GM18519 (cell line): ENCODE results near the gene ZFYVE28.
"Not testable (repeated sequence)": the region's sequence is repeated elsewhere in the genome, so short reads cannot be mapped to it uniquely, and the experiment has no call there.

Source experiments
- ATAC-seq: cut with Tn5 transposase; IDR thresholded peaks from one replicate; pipeline ENCODE4 v1.9.1; 2021; ENCODE audit warnings: mild to moderate bottlenecking, moderate library complexity; ENCODE audit not compliant: unreplicated experiment, low FRiP score

ZFYVE28 gene

DNA sequence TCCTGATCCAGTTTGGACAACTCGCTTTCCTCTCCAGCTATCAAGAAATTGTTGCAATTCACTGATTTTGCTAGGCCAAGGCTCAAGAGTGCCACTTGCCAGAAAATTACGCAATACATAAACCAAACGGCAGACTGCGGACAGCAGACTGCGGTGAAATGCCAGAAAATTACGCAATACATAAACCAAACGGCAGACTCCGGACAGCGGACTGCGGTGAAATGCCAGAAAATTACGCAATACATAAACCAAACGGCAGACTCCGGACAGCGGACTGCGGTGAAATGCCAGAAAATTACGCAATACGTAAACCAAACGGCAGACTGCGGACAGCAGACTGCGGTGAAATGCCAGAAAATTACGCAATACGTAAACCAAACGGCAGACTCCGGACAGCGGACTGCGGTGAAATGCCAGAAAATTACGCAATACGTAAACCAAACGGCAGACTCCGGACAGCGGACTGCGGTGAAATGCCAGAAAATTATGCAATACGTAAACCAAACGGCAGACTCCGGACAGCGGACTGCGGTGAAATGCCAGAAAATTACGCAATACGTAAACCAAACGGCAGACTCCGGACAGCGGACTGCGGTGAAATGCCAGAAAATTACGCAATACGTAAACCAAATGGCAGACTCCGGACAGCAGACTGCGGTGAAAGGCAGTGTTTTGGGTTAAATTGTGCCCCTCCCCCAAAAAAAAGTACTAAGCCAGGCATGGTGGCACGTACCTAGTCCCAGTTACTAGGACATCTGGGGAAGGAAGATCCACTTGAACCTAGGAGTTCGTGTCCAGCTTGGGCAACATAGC lies 11.7 kb upstream of the ZFYVE28 start:
- not testable (repeated sequence) for ATAC-seq

DNA sequence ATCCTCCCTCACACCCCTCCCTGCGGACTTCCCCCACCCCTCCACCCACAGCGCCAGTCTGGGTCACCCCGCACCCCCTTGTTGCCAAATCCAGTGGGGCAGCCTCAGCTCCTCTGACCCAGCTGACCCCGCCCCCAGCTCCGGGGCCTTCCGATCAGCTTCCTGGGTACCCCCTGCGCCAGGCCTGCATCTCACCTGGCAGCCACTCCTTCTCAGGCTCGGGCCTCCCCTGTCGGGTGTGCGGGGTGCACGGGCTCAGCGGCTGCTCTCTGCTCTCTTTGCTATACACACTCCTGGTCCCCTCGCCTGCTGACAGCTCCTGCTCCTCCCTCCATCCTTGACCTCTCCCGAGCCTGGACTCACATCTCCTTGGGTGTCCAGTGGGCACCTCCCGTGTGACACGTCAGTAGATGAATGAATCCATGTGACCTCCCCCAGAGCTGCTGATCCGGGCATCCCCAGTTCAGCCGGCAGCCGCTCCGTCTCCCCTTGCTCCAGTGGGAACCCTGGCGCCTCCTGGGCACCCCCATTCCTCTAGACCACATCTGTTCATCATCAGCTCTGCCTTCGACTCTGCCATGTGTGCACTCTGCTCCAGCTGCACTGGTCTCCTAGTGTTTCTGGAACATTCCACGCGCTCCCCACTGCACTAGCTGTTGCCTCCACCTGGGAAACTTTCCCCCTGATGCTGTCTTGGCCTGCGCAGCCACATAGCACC lies 10.2 kb upstream of the ZFYVE28 start:
- ATAC-seq, result no peak

DNA sequence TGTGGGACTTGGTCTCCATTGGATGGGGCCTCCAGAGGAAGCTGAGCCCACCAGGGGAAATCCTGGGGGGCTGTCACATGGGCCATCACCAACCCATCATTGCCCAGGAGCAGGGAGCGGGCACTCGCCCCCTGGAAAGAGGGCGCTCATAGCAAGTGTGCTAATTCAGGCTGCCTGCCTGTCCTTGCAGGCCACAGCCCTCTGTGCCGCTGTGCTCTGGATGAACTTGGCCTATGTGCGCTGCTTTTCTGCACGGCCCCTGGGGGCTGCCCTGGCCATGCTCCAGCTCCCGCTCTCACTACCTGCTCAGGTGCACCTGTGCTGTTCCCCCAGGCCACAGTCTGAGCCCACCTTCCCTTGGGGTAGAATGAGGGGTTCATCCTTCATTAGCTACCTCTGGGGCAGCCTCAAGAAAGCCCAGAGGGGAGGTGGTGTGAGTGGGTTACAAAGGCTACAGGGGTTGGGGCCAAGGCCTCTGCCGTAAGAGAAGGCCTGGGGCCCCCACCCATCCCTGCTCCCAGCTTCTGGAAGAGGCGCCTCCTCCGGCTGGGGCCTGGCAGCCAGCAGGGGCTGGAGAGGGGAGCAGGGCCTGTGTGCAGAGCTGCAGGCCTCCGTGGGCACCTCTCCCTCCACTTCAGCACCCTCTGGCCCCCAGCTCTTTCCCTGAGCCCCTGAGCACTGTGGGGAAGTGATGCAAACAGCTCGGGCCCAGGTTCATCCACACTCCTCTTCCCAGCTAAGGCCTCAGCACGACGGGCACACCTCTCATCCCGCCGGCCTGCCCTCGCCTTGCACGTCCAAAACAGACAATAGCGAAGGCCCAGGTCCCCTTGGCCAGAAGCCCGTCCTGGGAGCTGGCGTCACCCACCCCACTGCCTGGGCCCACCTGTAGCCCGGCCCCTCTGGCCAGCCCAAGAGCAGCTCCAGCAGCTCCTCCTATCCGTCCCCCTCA lies 9.2 kb upstream of the ZFYVE28 start:
- ATAC-seq, result no peak

DNA sequence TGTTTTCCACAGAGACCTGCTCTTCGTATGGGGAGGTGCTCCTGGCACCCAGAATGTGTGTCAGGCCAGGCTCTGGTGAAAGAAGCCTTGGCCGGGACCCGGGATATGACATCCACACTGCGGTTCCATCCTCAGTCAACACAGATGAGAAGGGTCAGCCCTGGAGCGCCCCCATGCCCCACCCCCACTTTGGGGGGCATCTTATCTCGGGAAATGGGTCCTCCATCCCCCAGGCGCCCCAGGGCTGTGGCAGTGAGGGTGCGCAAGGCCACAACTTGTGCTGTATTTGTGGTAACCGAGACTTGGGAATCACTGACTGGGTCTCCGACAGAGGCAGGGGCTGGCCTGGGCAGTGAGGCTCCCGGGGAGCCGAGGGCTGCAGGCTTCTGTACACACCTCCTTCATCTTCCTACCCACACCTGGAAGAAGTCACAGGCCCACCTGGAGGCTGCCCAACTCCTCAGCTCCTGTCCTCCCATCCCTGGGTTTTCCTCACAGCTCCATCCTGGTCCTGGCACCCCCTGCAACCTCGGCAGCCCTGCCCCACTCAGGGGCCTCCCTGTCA lies 8.3 kb upstream of the ZFYVE28 start:
- no peak for ATAC-seq

DNA sequence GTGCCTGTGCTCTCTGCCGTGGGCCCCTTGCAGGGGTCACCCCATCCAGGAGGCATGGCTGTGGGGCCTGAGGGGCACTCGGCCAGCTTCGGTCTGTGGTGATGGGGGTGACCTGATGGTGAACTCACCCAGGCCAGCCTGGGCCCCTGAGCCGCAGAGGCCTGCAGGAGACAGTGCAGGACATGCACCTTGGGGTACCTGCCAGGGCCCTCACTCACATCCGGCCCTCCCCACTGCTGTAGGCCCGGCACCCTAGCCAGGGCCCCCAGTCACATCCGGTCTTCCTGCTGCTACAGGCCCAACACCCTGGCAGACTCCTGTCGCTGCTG lies 7.6 kb upstream of the ZFYVE28 start:
- ATAC-seq, result no peak

DNA sequence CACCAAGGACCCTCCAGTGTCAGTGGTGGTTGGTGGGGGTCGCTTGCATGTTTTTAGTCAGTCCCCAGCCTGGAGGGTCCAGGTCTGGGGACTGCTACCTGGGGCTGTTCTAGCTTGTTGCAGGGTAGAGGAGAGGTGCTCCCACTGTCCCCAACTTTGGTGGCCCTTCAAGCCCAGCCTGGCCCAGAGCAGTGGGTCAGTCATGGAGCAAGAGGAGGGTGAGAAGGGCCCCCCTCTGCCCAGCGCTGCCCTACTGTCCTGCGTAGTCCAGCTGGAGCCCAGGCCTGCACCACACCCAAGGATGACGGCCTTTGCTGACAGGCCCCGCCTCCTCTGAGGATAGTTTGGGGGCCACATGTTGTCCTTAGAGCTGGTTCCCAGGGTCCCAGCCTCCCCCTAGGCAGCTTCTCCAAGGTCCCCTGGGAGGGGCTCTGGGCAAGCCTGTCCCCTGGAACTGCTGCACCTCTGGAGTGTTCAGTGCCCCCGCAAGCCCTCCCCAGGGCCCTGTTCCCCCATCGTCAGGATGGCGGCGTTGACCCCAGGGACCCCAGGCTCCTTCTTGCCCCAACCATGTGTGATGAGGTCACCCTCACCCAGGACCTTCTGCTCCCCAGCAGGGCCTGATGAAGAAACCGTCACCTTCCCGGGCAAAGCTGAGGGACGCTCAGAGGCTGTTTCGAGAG lies 7.1 kb upstream of the ZFYVE28 start:
- ATAC-seq, result no peak

DNA sequence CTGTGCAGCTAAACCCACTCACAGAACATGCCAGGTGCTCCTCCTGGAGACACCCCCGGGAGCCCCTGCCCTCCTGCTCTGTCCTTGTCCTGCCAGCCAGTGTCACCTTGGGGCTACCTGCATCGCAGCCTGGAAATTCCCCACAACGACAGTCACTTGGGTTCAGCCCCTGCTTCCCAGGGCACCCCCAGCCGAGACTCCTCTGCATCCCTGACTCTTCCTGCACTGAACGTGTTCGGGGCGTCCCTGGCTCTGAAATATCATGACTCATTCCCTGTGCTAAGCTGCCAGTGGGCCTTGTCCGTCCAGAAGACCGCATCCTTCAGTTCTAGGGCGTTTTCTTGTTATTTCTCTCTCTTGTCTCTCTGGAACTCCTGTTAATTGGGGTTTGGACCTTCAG lies 6.1 kb upstream of the ZFYVE28 start:
- ATAC-seq, result no peak

DNA sequence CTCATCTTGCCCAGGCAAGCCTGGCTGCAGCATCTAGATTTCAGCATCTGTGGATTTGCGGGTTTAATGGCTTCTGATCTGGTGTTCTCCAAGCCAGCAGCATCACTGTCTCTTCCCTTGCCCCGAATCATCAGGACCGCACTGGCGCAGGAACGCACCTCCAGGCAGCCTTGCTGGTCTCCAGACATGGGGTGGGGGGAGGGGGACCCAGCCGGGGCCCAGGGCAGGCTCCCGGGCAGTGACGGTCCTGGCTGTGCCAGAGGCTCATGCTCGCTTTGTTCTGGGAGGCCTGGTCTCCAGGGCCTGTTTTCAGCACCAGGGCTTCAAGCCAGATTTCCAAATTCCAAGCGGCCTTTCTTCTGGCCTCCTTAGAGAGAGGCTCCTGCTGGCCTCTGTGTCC lies 5.2 kb upstream of the ZFYVE28 start:
- no peak for ATAC-seq

DNA sequence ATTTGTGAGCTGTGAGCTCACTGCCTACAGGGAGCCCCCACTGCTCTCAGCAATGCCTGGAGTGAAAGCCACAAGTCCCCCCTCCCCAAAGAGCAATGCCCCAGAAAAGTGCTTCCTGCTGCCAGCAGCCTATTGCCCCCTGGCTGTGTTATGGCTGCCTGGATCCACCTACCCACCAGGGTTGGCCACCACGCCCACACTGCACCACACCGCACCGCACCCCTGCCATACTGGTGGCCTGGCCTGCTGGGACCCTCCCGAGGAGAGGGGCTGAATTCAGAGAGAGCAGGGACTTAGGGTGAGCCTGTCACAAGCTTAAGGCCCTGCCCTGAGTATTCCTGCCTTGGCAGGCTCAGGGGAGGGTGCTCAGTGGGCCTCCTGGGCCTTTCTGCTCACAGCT lies 4.6 kb upstream of the ZFYVE28 start:
- no peak for ATAC-seq

DNA sequence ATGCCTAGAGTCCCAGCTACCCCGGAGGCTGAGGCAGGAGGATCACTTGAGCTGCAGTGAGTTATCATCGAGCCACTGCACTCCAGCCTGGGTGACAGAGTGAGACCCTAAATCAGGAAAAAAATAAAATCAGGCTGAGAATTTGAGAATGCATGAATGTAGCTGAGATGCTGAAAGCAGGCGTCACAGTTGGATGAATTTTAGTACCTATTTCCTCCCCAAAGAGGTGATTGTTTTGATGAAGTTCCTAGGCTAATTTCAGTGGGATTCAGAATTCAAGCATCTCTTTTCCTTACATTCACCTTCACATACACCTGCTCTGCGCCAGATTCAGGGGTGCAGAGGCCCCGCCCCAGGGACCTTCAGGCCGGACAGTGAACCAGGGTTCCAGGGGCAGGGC lies 3.5 kb upstream of the ZFYVE28 start:
- no peak for ATAC-seq

DNA sequence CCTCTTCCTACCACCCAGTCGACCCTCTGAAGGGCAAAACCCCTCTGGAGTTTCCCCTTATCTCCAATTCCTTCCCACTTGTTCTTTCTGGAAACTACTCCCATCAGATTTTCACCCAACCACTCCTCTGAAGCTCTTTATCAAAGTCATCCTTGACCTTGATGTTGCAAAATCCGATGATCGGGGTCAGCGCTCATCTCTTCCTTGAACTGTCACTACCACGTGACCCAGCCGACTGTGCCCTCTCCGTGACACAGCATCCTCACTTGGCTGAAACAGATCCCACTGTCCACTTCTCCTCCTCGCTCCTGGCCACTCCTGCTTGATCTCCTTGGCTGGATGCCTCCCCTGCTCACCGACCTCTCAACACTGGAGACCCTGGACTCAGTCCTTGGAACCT lies 1.4 kb upstream of the ZFYVE28 start:
- ATAC-seq, result no peak

DNA sequence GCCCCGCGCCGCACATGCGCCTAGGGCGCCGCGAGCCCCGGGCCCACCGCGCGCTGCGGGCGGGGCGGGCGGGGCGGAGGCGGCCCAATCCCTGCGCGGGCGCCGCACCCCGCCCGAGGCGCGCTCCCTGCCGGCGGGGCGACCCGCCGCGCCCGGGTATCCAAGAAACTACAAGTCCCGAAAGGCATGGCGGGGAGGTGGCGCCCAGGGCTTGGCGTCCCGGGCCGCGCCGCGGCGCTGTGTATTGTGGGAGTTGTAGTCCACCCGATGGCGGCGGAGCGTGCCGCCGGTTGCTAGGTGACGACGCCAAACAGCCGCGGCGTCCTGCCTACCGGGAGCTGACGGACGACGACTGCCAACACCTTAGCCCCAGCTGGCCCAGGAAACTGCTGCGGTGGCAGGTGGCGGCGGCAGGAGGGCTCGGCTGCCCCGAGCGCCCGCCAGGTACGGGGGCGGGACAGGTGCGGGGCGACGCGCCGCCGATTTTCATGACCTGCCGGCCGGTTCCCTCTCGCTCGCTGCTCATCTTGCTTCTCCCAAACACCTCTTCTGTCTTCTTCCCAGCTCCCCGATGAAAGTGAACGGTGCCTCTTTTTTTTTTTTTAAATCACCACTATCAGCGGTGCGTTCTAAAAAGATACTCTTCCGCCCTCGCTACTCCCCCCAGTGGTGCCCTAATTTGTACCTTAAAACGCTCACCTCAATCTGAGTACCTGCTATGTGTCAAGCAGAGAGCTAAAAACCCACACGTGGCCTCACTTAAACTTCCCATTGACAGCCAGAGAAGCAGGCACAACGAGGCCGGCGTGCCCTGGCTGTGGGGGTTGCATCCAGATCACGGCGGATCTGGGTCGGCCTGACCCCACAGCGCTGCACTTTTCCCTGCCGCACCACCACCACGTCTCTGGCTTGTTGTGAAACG lies 466 bp upstream of the ZFYVE28 start, which contains the start of gene CFAP99:
Gene CFAP99, plus strand, starts transcription at position 306 of the 922 bp plus-strand sequence.
- ATAC-seq, result peak; percentile 86

DNA sequence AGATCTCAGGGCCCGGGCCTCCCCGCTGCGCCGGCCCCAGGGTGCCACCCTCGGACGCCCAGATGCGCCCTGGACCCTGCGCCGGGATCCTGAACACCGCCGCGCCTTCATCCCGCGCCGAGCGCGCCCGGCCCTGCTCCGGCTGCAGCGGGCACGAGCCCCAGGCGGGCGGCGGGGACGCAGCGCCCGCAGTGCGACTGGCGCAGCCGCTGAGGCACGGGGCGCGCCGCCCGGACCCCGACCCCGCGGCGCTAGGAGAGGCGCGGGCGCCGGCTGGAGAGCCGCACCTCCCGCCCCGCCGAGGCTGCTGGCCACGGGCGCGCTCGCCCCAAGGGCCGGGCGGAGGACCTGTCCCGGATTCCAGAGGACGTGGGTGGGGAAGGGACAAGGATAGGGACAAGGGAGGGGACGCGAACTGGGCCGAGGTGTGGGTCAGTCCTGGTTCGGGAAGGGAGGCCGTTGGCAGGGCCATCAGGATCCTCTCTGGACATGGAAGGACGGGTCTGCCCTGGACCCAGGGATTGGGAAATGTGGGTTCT lies 1.1 kb downstream of the ZFYVE28 start:
- ATAC-seq, result no peak

DNA sequence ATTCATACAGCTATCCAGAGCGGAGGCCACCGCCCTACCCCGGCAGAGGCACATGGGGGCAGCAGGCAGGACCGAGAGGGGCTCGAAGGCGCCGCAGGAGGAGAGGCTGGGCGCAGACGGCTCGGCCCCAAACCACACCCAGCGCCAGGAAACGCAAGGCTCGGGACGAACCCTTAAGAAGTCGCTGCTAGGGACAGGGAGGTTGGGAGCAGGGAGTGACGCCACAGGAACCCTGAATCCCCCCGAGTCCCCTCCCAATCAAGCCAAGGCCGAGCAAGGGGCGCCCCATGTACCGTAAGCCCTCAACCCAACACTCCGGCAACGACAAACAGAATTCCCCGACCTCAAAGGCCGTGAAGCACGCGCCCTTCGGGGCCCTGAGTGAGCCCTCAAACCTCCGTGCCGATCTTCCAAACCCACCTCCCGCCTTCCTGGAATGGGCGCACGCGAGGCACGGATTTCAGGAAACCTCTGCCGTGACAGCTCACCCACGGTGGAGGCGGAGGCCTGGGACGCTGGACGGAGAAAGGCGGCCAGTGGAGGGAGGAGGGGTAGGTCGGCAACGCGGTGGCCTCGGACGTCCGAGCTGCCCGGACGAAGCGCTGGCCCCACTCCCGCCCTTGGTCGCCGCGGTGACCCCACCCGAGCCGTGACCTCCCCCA lies 1.8 kb downstream of the ZFYVE28 start:
- ATAC-seq, result no peak

DNA sequence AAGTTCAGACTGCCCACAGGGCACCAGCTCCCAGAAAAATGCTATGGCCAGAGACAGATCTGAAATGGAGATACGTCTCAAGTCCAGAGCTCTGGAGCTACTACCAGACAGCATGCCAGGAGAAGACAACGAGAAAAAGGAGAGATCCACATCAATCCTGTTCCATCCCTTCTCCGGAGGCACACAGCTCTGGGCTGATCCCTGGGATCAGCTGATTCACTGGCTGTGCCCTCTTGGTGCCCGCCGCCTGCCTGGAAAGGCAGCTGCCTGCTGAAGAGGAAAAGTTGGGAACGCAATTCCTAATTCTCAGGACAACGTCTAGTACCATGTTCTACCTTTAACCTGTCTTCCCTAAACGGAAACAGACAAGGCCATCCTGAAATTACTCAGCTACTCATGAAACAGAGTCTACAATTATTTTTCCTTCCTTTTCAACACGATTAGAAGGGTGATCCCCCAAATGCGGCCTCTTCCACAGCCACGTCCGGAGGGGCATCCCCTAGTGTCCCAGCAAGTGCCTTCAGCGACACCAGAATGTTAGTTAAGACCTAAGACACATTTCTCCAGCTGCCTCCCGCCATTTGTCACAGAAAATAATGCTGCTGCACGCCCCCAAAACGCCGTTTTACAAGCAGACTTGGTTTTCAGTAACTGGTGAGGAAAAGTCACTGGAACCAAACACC lies 2.4 kb downstream of the ZFYVE28 start:
- no peak for ATAC-seq

DNA sequence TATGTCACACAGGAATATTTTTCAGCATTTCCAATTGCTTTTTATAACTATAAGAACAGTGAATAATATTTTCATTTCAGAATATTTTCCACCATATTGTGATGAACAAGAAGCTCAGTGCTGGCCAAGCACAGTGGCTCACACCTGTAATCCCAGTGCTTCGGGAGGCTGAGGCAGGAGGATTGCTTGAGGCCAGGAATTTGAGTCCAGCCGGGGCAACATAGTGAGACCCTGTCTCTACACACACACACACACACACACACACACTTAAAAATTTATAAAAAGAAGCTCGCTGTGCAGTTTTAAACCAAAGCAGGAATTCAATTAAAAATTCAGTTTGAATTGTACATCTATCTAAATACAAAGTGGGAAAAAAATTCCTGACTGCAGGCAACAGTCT lies 3.2 kb downstream of the ZFYVE28 start:
- ATAC-seq, result no peak

DNA sequence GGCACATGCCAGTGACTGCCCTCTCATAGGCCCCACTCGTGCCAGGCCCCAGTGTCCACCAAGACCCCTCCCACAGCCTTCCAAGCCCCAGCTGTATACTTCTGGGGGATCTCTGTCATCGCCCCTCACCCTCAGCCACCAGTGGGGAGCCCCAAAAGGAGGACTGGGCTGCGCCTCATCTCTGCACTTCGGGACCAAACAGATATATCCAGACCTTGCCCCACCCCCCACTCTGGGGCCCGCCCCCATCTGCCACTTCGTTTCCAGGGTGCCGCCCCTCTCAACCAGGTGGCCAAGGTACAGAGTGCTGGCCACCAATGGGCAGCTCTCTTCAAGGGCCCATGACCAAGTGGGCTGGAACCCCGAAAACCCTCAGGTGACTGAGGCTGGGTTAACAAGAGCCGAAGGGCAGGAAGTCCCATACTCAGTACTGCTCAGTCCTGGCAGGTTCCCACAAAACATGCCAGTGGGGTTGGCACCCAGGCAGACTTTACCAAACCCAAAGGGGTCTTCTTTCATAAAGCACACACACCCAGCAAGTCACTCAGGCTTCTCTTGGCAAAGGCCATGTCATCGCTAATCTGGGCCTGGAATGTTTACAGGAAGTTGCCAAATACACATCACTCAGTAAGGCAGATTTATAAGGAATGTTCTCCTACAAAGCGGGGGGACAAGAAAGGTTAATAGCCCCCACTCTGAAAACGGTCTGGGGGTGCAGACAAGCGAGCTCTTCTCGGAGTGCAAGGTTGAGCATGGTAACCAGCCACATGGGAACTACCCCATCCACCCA lies 4.4 kb downstream of the ZFYVE28 start:
- no peak for ATAC-seq
